Nephron (organoid): Measurements from ENCODE around the gene GTF2A2.
"Not testable (repeated sequence)": the region's sequence is repeated elsewhere in the genome, so short reads cannot be mapped to it uniquely, and the experiment has no call there.

ENCODE experiments used
- H3K27ac Mint-ChIP-seq, 3 experiments: 2 replicates each; pipeline ENCODE4 v1.8.0; 2020; ENCODE audit warnings: mixed read lengths in 3 of 3, mild to moderate bottlenecking in 2 of 3, moderate library complexity in 1 of 3
- H3K27me3 Mint-ChIP-seq: 2 replicates; pipeline ENCODE4 v1.8.0; 2021; ENCODE audit warnings: low read depth, mild to moderate bottlenecking, moderate library complexity, mixed read lengths
- H3K36me3 Mint-ChIP-seq: 2 replicates; pipeline ENCODE4 v1.8.0; 2020; ENCODE audit warnings: low read depth, mixed read lengths
- H3K4me1 Mint-ChIP-seq: 2 replicates; pipeline ENCODE4 v1.8.0; 2020; ENCODE audit warnings: mixed read lengths
- H3K4me3 Mint-ChIP-seq, 3 experiments: 2 replicates each; pipeline ENCODE4 v1.8.0; 2020; ENCODE audit warnings: mild to moderate bottlenecking in 3 of 3, mixed read lengths in 3 of 3, moderate library complexity in 2 of 3
- H3K9me3 Mint-ChIP-seq: 2 replicates; pipeline ENCODE4 v1.8.0; 2020; ENCODE audit warnings: mixed read lengths
- CTCF ChIP-seq, 3 experiments: fragments of 200-600 bp; sonication (generic); IDR thresholded peaks; one replicate each; pipeline ENCODE4 v1.5.0; 2021; ENCODE audit warnings: antibody characterized with exemption in 3 of 3; ENCODE audit not compliant: unreplicated experiment in 3 of 3

Gene GTF2A2

GRCh38 chr15:59656897-59657634, at the start of gene GTF2A2:
GTF2A2 (minus strand) TSS chr15:59657515; CDS start chr15:59652277, 5,238 bp downstream.
- TF ChIP-seq CTCF (IDR thresholded peaks at IDR 0.05; ENCODE audit: unreplicated experiment in 3 of 3): no peak
- Mint-ChIP-seq H3K4me1 (peaks cover under 1% of the 10 kb centered on the region), H3K27me3 (no peaks in the 10 kb centered on the region), H3K27ac (peak within 1 kb of the TSS; percentile 40 to 87 (median 83)), H3K9me3 (peaks cover 6% of the 10 kb centered on the region), H3K4me3 (peak within 1 kb of the TSS in 1 of 3 experiments; percentile 7), H3K36me3 (peaks cover 13% of the 10 kb centered on the region)

GRCh38 chr15:59703979-59704796, 46.9 kb upstream of the GTF2A2 start:
- no peaks in the 10 kb centered on the region for H3K4me1 Mint-ChIP-seq
- peaks cover 10% of the 10 kb centered on the region for H3K27me3 Mint-ChIP-seq
- H3K4me3 Mint-ChIP-seq: no peak overlapping the region
- peaks cover 3% of the 10 kb centered on the region for H3K9me3 Mint-ChIP-seq
- no peaks in the 10 kb centered on the region for H3K36me3 Mint-ChIP-seq
- H3K27ac Mint-ChIP-seq: no peak overlapping the region
- no peak for TF ChIP-seq CTCF (IDR thresholded peaks at IDR 0.05; ENCODE audit: unreplicated experiment in 3 of 3)

- H3K4me3 Mint-ChIP-seq: no peak overlapping the region
- no peak overlapping the region for H3K27ac Mint-ChIP-seq
- no peak for TF ChIP-seq CTCF (IDR thresholded peaks at IDR 0.05; ENCODE audit: unreplicated experiment in 3 of 3)
- peaks cover 10% of the 10 kb centered on the region for H3K27me3 Mint-ChIP-seq
- H3K36me3 Mint-ChIP-seq: no peaks in the 10 kb centered on the region
- no peaks in the 10 kb centered on the region for H3K9me3 Mint-ChIP-seq
- no peaks in the 10 kb centered on the region for H3K4me1 Mint-ChIP-seq
Measured at GRCh38 chr15:59702351-59702750, 45.0 kb upstream of the GTF2A2 start.

- Mint-ChIP-seq H3K4me3 (no peak overlapping the region), H3K4me1 (no peaks in the 10 kb centered on the region), H3K9me3 (no peaks in the 10 kb centered on the region), H3K27me3 (peaks cover 10% of the 10 kb centered on the region), H3K27ac (no peak overlapping the region), H3K36me3 (no peaks in the 10 kb centered on the region)
- no peak for TF ChIP-seq CTCF (IDR thresholded peaks at IDR 0.05; ENCODE audit: unreplicated experiment in 3 of 3)
Measured at GRCh38 chr15:59701880-59702279, 44.6 kb upstream of the GTF2A2 start.

GRCh38 chr15:59699810-59700431, 42.6 kb upstream of the GTF2A2 start:
- no peaks in the 10 kb centered on the region for H3K9me3 Mint-ChIP-seq
- peaks cover 13% of the 10 kb centered on the region for H3K27me3 Mint-ChIP-seq
- TF ChIP-seq CTCF (IDR thresholded peaks at IDR 0.05; ENCODE audit: unreplicated experiment in 3 of 3): no peak
- no peaks in the 10 kb centered on the region for H3K4me1 Mint-ChIP-seq
- no peak overlapping the region for H3K4me3 Mint-ChIP-seq
- no peak overlapping the region for H3K27ac Mint-ChIP-seq
- no peaks in the 10 kb centered on the region for H3K36me3 Mint-ChIP-seq

- H3K4me3 Mint-ChIP-seq, H3K27ac Mint-ChIP-seq, H3K36me3 Mint-ChIP-seq, H3K9me3 Mint-ChIP-seq, H3K4me1 Mint-ChIP-seq: not testable (repeated sequence)
- peaks cover 13% of the 10 kb centered on the region for H3K27me3 Mint-ChIP-seq
Measured at GRCh38 chr15:59698065-59698464, 40.8 kb upstream of the GTF2A2 start.
